ENCODE data around the gene ZDHHC14.

ZDHHC14 gene

DNA sequence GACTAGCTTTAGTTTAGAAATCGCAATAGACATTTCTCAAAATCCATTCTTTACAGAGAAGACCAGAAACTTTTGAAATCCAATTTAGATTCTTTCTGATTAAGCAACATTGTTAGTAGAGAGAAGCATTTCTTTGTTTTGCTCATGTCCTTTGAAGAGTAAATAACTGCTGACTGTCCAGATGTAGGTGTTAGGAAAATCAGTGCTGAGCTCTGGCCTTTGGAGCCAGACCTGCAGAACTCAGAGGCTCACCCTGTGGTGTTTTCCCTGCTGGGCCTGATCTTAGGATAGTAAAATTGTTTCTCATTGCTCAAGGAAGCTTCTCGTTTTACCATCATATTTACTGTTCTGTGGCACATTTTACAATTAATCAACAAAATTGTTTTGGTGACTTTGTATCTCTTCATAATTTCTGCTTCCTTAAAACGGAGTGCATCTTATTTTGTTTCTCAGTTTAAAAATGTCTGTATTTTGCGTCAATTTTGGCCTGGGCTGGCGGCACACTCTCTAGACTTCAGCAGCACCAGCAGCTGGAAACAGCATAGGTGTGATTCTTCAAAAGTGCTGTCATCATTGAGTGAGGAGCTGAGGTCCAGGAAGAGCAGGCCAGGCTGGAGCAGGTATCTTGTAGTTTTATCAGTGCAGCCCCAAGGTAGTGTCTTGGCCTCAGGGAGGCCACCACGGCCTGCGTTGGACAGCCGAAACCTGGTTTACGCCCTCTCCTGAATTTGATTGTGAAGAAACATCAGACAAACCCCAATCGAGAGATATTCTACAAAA lies 8.3 kb upstream of the ZDHHC14 start:
- TF ChIP-seq ZBTB7A (IDR thresholded peaks at IDR 0.05; ENCODE audit: low read depth) (no peak), TEAD4 (IDR thresholded peaks at IDR 0.05) (no peak), CREB1 (IDR thresholded peaks at IDR 0.05; ENCODE audit: low read depth) (no peak), YY1 (IDR thresholded peaks at IDR 0.05; ENCODE audit: low read depth) (no peak), EP300 (IDR thresholded peaks at IDR 0.05; ENCODE audit: borderline replicate concordance) (no peak), RAD21 (IDR thresholded peaks at IDR 0.05; ENCODE audit: low read depth) (no peak), CEBPB (IDR thresholded peaks at IDR 0.05) (no peak)
- TF ChIP-seq, protein P1, sequence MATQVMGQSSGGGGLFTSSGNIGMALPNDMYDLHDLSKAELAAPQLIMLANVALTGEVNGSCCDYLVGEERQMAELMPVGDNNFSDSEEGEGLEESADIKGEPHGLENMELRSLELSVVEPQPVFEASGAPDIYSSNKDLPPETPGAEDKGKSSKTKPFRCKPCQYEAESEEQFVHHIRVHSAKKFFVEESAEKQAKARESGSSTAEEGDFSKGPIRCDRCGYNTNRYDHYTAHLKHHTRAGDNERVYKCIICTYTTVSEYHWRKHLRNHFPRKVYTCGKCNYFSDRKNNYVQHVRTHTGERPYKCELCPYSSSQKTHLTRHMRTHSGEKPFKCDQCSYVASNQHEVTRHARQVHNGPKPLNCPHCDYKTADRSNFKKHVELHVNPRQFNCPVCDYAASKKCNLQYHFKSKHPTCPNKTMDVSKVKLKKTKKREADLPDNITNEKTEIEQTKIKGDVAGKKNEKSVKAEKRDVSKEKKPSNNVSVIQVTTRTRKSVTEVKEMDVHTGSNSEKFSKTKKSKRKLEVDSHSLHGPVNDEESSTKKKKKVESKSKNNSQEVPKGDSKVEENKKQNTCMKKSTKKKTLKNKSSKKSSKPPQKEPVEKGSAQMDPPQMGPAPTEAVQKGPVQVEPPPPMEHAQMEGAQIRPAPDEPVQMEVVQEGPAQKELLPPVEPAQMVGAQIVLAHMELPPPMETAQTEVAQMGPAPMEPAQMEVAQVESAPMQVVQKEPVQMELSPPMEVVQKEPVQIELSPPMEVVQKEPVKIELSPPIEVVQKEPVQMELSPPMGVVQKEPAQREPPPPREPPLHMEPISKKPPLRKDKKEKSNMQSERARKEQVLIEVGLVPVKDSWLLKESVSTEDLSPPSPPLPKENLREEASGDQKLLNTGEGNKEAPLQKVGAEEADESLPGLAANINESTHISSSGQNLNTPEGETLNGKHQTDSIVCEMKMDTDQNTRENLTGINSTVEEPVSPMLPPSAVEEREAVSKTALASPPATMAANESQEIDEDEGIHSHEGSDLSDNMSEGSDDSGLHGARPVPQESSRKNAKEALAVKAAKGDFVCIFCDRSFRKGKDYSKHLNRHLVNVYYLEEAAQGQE (IDR thresholded peaks at IDR 0.05; ENCODE audit: low read depth) = no peak

DNA sequence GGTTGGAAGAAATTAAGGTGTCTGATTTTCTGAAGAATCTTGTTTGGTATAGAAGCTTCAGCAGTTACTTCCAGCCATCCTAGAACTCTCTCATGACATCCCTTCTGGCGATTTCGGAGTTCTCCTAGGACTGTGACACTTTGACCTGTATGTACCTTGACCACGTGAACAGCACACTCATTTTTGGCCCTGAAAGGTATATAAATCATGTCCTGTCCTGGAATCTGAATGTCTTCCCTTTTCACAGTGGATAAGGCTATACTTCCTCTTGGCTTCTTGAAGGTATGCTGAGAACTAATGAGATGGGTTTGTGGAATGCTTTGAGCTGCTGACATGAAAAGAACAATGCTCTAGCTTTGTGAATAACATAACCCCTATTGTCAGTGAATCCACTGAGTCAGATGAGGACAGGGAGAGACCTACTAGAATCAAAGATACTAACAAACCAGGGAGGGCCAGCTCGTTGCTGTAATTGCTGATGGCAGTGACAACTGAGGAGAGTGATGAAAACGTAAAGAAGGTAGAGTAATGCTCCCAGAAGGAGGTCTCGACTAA lies 6.0 kb upstream of the ZDHHC14 start:
- TF ChIP-seq, protein P2, sequence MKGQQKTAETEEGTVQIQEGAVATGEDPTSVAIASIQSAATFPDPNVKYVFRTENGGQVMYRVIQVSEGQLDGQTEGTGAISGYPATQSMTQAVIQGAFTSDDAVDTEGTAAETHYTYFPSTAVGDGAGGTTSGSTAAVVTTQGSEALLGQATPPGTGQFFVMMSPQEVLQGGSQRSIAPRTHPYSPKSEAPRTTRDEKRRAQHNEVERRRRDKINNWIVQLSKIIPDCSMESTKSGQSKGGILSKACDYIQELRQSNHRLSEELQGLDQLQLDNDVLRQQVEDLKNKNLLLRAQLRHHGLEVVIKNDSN (IDR thresholded peaks at IDR 0.05) = no peak
- no peak for TF ChIP-seq NFIC (IDR thresholded peaks at IDR 0.05)
- TF ChIP-seq TEAD4 (IDR thresholded peaks at IDR 0.05) = no peak
- no peak for TF ChIP-seq RAD21 (IDR thresholded peaks at IDR 0.05; ENCODE audit: low read depth)
- no peak for TF ChIP-seq FOXM1 (IDR thresholded peaks at IDR 0.05; ENCODE audit: borderline replicate concordance, low read depth)
- no peak for TF ChIP-seq TCF12 (IDR thresholded peaks at IDR 0.05; ENCODE audit: low read depth)
- TF ChIP-seq YY1 (IDR thresholded peaks at IDR 0.05; ENCODE audit: low read depth) = no peak
- no peak for TF ChIP-seq CEBPB (IDR thresholded peaks at IDR 0.05)
- no peak for TF ChIP-seq CREB1 (IDR thresholded peaks at IDR 0.05; ENCODE audit: low read depth)
- TF ChIP-seq, protein P3, sequence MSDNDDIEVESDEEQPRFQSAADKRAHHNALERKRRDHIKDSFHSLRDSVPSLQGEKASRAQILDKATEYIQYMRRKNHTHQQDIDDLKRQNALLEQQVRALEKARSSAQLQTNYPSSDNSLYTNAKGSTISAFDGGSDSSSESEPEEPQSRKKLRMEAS (IDR thresholded peaks at IDR 0.05) = no peak
- no peak for TF ChIP-seq EP300 (IDR thresholded peaks at IDR 0.05; ENCODE audit: borderline replicate concordance)
- no peak for TF ChIP-seq TAF1 (IDR thresholded peaks at IDR 0.05; ENCODE audit: low read depth)
- no peak for TF ChIP-seq ZBTB7A (IDR thresholded peaks at IDR 0.05; ENCODE audit: low read depth)
- TF ChIP-seq EGR1 (IDR thresholded peaks at IDR 0.05) = no peak
- TF ChIP-seq, protein P1 (IDR thresholded peaks at IDR 0.05; ENCODE audit: low read depth) = no peak

DNA sequence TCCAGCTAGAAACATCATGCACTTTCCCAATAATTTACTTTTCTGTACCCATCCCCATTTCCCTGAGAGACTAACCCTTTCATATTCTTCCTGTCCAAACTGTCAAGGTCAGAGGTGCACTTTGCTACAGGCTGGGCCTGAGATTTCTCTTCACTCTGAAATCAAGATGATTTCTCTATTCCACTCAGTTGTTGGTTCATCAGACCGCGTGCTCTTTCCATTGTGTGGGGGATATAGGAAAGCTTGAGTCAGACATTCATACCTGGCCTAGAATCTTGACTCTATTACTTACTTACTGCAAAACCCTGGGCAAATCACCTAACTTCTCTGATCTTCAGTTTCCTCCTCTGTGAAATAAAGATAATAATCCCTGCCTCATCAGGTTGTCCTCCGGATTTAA lies 4.7 kb upstream of the ZDHHC14 start:
- TF ChIP-seq ZBTB7A (IDR thresholded peaks at IDR 0.05; ENCODE audit: low read depth) (no peak), YY1 (IDR thresholded peaks at IDR 0.05; ENCODE audit: low read depth) (no peak), FOXM1 (IDR thresholded peaks at IDR 0.05; ENCODE audit: borderline replicate concordance, low read depth) (no peak), CREB1 (IDR thresholded peaks at IDR 0.05; ENCODE audit: low read depth) (no peak), EP300 (IDR thresholded peaks at IDR 0.05; ENCODE audit: borderline replicate concordance) (no peak), TAF1 (IDR thresholded peaks at IDR 0.05; ENCODE audit: low read depth) (no peak), TEAD4 (IDR thresholded peaks at IDR 0.05) (no peak), EGR1 (IDR thresholded peaks at IDR 0.05) (no peak), NFIC (IDR thresholded peaks at IDR 0.05) (no peak), TCF12 (IDR thresholded peaks at IDR 0.05; ENCODE audit: low read depth) (no peak), CEBPB (IDR thresholded peaks at IDR 0.05) (no peak), RAD21 (IDR thresholded peaks at IDR 0.05; ENCODE audit: low read depth) (no peak)
- TF ChIP-seq, protein P3 (IDR thresholded peaks at IDR 0.05) = no peak
- TF ChIP-seq, protein P1 (IDR thresholded peaks at IDR 0.05; ENCODE audit: low read depth) = no peak
- TF ChIP-seq, protein P2 (IDR thresholded peaks at IDR 0.05) = no peak
